ENCODE measurements around the gene PRKCZ. TPM values are rescaled to one million over a fixed set of nuclear protein-coding genes. Genes with fewer than 3 reads are reported as not detected.

Gene PRKCZ
- total RNA-seq, 1 experiment from 2014 or later: 45.9 TPM

DNA sequence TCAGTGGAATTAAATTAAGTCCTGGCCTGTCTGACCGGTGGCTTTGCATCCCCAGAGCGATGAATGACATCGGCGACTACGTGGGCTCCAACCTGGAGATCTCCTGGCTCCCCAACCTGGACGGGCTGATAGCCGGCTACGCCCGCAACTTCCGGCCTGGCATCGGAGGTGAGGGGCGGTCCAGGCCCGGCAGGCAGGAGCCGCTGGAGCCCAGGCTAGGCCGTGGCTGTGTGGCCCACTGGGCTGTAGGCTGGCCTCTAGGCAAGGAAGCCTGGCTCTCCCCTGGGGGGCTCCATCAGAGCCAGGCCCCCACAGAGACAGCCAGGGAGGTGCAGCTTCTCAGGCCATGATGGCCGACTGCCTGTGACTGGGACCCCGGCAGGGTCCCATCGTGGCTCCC, 25.3 kb upstream of the PRKCZ start:
- POLR2A ChIA-PET: no interaction called here
- no peaks in the 10 kb centered on the region; the same call in none of the 2 replicates for H3K27me3 ChIP-seq (replicated peaks; ENCODE audit: control insufficient read depth, insufficient read depth, low read length)
- no peaks in the 10 kb centered on the region for H3K4me1 Mint-ChIP-seq (ENCODE audit: low read depth, unreplicated experiment)
- intact Hi-C loops (cut with micrococcal nuclease; ENCODE audit: unreplicated experiment): no loop called here
- H3K27ac Mint-ChIP-seq (ENCODE audit: unreplicated experiment): no peak overlapping the region
- CTCF ChIA-PET: no interaction called here
- no peaks in the 10 kb centered on the region for H3K9me3 Mint-ChIP-seq (ENCODE audit: unreplicated experiment)
- H3K4me3 Mint-ChIP-seq (ENCODE audit: unreplicated experiment): no peak overlapping the region
- no TSS peak for BruUV-seq (replicated peaks)
- peaks cover 8% of the 10 kb centered on the region for H3K27me3 Mint-ChIP-seq (ENCODE audit: insufficient read depth, unreplicated experiment)
- no peak overlapping the region for H3K4me3 ChIP-seq (ENCODE audit: low read depth, low read length)
- H3K9me3 ChIP-seq: no peaks in the 10 kb centered on the region
- no peaks in the 10 kb centered on the region for H3K36me3 ChIP-seq (ENCODE audit: control insufficient read depth, insufficient read depth, low read length)
- H3K4me1 ChIP-seq: no peaks in the 10 kb centered on the region
- TF ChIP-seq, protein P1, sequence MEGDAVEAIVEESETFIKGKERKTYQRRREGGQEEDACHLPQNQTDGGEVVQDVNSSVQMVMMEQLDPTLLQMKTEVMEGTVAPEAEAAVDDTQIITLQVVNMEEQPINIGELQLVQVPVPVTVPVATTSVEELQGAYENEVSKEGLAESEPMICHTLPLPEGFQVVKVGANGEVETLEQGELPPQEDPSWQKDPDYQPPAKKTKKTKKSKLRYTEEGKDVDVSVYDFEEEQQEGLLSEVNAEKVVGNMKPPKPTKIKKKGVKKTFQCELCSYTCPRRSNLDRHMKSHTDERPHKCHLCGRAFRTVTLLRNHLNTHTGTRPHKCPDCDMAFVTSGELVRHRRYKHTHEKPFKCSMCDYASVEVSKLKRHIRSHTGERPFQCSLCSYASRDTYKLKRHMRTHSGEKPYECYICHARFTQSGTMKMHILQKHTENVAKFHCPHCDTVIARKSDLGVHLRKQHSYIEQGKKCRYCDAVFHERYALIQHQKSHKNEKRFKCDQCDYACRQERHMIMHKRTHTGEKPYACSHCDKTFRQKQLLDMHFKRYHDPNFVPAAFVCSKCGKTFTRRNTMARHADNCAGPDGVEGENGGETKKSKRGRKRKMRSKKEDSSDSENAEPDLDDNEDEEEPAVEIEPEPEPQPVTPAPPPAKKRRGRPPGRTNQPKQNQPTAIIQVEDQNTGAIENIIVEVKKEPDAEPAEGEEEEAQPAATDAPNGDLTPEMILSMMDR (IDR thresholded peaks at IDR 0.05; ENCODE audit: insufficient read depth in 1 of 2, low read depth in 1 of 2, low read length in 1 of 2, severe bottlenecking in 1 of 2, unreplicated experiment in 1 of 2): no peak
- DNase-seq: no peak
- H3K36me3 Mint-ChIP-seq (ENCODE audit: insufficient read depth, unreplicated experiment): no peaks in the 10 kb centered on the region

DNA sequence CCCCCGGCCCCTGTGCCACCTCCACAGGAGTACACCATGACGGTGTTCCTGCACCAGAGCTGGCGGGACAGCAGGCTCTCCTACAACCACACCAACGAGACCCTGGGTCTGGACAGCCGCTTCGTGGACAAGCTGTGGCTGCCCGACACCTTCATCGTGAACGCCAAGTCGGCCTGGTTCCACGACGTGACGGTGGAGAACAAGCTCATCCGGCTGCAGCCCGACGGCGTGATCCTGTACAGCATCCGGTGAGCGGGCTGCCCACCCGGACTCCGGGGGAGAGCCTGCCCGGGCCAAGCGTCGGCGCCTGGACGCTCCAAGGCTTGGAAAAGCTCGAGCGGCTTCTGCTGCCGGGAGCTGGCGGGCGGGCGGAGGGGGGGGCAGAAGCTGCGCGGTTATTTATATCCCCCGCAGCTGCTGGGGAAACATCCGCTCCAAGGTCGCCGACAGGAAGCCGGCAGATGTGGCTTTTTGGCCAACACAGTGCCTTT, 24.7 kb upstream of the PRKCZ start:
- DNase-seq: no peak
- POLR2A ChIA-PET: no interaction called here
- H3K4me1 ChIP-seq: no peaks in the 10 kb centered on the region
- Mint-ChIP-seq H3K4me1 (ENCODE audit: low read depth, unreplicated experiment) (no peaks in the 10 kb centered on the region), H3K4me3 (ENCODE audit: unreplicated experiment) (no peak overlapping the region), H3K36me3 (ENCODE audit: insufficient read depth, unreplicated experiment) (no peaks in the 10 kb centered on the region), H3K27me3 (ENCODE audit: insufficient read depth, unreplicated experiment) (peaks cover 8% of the 10 kb centered on the region), H3K27ac (ENCODE audit: unreplicated experiment) (no peak overlapping the region), H3K9me3 (ENCODE audit: unreplicated experiment) (no peaks in the 10 kb centered on the region)
- H3K4me3 ChIP-seq (ENCODE audit: low read depth, low read length): no peak overlapping the region
- CTCF ChIA-PET: interaction anchor here (0.6 kb wide), 1 partner anchor 19 kb away, joined by 3 read pairs; no protein-coding TSS in a partner anchor
- no peaks in the 10 kb centered on the region for H3K36me3 ChIP-seq (ENCODE audit: control insufficient read depth, insufficient read depth, low read length)
- BruUV-seq (replicated peaks): no TSS peak
- TF ChIP-seq, protein P1 (IDR thresholded peaks at IDR 0.05; ENCODE audit: insufficient read depth in 1 of 2, low read depth in 1 of 2, low read length in 1 of 2, severe bottlenecking in 1 of 2, unreplicated experiment in 1 of 2): no peak
- H3K27me3 ChIP-seq (replicated peaks; ENCODE audit: control insufficient read depth, insufficient read depth, low read length): no peaks in the 10 kb centered on the region; the same call in none of the 2 replicates
- intact Hi-C loops (cut with micrococcal nuclease; ENCODE audit: unreplicated experiment): no loop called here
- H3K9me3 ChIP-seq: no peaks in the 10 kb centered on the region

DNA sequence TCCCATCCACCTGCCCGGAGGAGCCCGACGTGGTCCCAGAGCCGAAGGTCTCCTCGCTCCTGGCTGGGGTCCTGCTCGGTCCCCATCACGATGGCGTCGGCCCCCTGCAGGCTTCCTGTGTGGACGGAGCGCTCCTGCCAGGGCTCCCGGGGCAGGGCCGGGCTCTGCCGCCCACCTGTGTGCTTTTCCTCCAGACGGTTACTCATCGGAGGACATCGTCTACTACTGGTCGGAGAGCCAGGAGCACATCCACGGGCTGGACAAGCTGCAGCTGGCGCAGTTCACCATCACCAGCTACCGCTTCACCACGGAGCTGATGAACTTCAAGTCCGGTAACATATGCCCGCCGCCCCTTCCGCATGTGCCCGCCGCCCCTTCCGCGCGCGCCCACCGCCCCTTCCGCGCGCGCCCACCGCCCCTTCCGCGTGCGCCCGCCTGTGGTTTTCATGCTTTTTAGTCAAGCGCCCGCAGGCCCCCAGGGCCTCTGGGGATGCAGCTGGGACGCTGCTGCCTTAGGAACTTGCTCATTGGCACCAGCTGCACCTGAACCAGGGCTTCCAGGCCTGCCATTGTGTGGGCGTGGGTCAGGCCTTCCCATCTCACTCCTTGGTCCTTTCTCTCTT, 22.1 kb upstream of the PRKCZ start:
- Mint-ChIP-seq H3K4me1 (ENCODE audit: low read depth, unreplicated experiment) (no peaks in the 10 kb centered on the region), H3K36me3 (ENCODE audit: insufficient read depth, unreplicated experiment) (no peaks in the 10 kb centered on the region), H3K4me3 (ENCODE audit: unreplicated experiment) (no peak overlapping the region), H3K27me3 (ENCODE audit: insufficient read depth, unreplicated experiment) (no peaks in the 10 kb centered on the region), H3K9me3 (ENCODE audit: unreplicated experiment) (no peaks in the 10 kb centered on the region), H3K27ac (ENCODE audit: unreplicated experiment) (no peak overlapping the region)
- CTCF ChIA-PET: no interaction called here
- H3K36me3 ChIP-seq (ENCODE audit: control insufficient read depth, insufficient read depth, low read length): no peaks in the 10 kb centered on the region
- intact Hi-C loops (cut with micrococcal nuclease; ENCODE audit: unreplicated experiment): no loop called here
- H3K4me1 ChIP-seq: no peaks in the 10 kb centered on the region
- DNase-seq: no peak
- no peaks in the 10 kb centered on the region for H3K9me3 ChIP-seq
- POLR2A ChIA-PET: no interaction called here
- H3K4me3 ChIP-seq (ENCODE audit: low read depth, low read length): no peak overlapping the region
- no TSS peak for BruUV-seq (replicated peaks)
- no peaks in the 10 kb centered on the region for H3K27me3 ChIP-seq (replicated peaks; ENCODE audit: control insufficient read depth, insufficient read depth, low read length)
- TF ChIP-seq, protein P1 (IDR thresholded peaks at IDR 0.05; ENCODE audit: insufficient read depth in 1 of 2, low read depth in 1 of 2, low read length in 1 of 2, severe bottlenecking in 1 of 2, unreplicated experiment in 1 of 2): no peak
